Measurements from ENCODE around the gene CACHD1. TPM values are rescaled to one million over a fixed set of nuclear protein-coding genes. Genes with fewer than 3 reads are reported as not detected.

The CACHD1 gene
- total RNA-seq, 1 experiment from 2014 or later: 16.6 TPM

DNA sequence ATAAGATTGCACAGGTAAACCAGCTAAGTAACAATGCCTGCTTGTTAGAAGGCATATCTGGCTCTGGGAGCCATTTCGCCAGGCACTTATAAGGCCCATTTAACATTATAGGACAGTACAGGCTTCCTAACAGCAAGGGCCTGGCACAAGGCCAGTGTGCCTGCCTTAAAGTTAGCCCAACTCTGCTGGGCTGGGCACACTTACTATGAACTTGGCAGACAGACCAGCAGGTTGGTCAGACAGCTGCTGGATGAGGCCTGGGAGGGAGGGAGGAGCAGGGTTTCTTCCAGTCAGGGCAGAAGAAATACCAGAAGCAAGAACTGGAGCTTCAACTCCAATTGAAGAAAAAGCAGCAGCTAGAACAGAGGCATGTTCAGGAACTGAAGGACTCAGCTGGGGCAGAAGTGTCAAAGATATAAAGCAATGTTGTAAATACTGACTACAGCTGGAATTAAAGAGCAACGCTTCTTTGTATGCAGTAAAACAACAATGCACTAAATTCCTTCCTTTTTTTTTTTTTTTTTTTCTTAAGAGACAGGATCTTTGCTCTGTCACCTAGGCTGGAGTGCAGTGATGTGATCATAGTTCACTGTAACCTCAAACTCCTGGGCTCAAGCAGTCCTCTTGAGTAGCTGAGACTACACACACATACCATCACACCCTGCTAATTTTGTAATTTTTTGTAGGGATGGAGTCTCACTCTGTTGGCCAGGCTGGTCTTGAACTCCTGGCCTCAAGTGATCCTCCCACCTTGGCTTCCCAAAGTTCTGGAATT, 4.9 kb downstream of the CACHD1 start:
- Mint-ChIP-seq H3K4me1 (ENCODE audit: low read depth, unreplicated experiment) (peaks cover 8% of the 10 kb centered on the region), H3K27ac (ENCODE audit: unreplicated experiment) (no peak overlapping the region), H3K27me3 (ENCODE audit: insufficient read depth, unreplicated experiment) (no peaks in the 10 kb centered on the region), H3K4me3 (ENCODE audit: unreplicated experiment) (no peak overlapping the region), H3K9me3 (ENCODE audit: unreplicated experiment) (no peaks in the 10 kb centered on the region), H3K36me3 (ENCODE audit: insufficient read depth, unreplicated experiment) (peaks cover 10% of the 10 kb centered on the region)
- TF ChIP-seq, protein P1, sequence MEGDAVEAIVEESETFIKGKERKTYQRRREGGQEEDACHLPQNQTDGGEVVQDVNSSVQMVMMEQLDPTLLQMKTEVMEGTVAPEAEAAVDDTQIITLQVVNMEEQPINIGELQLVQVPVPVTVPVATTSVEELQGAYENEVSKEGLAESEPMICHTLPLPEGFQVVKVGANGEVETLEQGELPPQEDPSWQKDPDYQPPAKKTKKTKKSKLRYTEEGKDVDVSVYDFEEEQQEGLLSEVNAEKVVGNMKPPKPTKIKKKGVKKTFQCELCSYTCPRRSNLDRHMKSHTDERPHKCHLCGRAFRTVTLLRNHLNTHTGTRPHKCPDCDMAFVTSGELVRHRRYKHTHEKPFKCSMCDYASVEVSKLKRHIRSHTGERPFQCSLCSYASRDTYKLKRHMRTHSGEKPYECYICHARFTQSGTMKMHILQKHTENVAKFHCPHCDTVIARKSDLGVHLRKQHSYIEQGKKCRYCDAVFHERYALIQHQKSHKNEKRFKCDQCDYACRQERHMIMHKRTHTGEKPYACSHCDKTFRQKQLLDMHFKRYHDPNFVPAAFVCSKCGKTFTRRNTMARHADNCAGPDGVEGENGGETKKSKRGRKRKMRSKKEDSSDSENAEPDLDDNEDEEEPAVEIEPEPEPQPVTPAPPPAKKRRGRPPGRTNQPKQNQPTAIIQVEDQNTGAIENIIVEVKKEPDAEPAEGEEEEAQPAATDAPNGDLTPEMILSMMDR (IDR thresholded peaks at IDR 0.05; ENCODE audit: insufficient read depth in 1 of 2, low read depth in 1 of 2, low read length in 1 of 2, severe bottlenecking in 1 of 2, unreplicated experiment in 1 of 2): no peak
- Histone ChIP-seq H3K36me3 (ENCODE audit: control insufficient read depth, insufficient read depth, low read length) (no peaks in the 10 kb centered on the region), H3K4me3 (ENCODE audit: low read depth, low read length) (no peak overlapping the region), H3K9me3 (no peaks in the 10 kb centered on the region), H3K4me1 (0 out of 2 replicates have a peak, but pooled peaks cover 8% of the 10 kb centered on the region), H3K27me3 (replicated peaks; ENCODE audit: control insufficient read depth, insufficient read depth, low read length) (no peaks in the 10 kb centered on the region)
- ChIA-PET POLR2A (no interaction called here), CTCF (no interaction called here)
- BruUV-seq (replicated peaks): no TSS peak
- DNase-seq: no peak
- intact Hi-C loops (cut with micrococcal nuclease; ENCODE audit: unreplicated experiment): no loop called here

- intact Hi-C loops (cut with micrococcal nuclease; ENCODE audit: unreplicated experiment): no loop called here
- H3K36me3 Mint-ChIP-seq (ENCODE audit: insufficient read depth, unreplicated experiment): peaks cover 6% of the 10 kb centered on the region
- no peak overlapping the region for H3K4me3 ChIP-seq (ENCODE audit: low read depth, low read length)
Observed at GRCh38 chr1:64476251-64476952, 6.5 kb downstream of the CACHD1 start.

More at GRCh38 chr1:64476251-64476952, 6.5 kb downstream of the CACHD1 start:
- H3K36me3 ChIP-seq (ENCODE audit: control insufficient read depth, insufficient read depth, low read length): no peaks in the 10 kb centered on the region
- H3K27ac Mint-ChIP-seq (ENCODE audit: unreplicated experiment): peak overlapping the region; percentile 40
- no peaks in the 10 kb centered on the region for H3K27me3 Mint-ChIP-seq (ENCODE audit: insufficient read depth, unreplicated experiment)
- TF ChIP-seq, protein P1 (IDR thresholded peaks at IDR 0.05; ENCODE audit: insufficient read depth in 1 of 2, low read depth in 1 of 2, low read length in 1 of 2, severe bottlenecking in 1 of 2, unreplicated experiment in 1 of 2): no peak
- H3K4me3 Mint-ChIP-seq (ENCODE audit: unreplicated experiment): no peak overlapping the region
- no peak for DNase-seq
- no peaks in the 10 kb centered on the region for H3K9me3 ChIP-seq
- H3K9me3 Mint-ChIP-seq (ENCODE audit: unreplicated experiment): no peaks in the 10 kb centered on the region
- ChIA-PET POLR2A (no interaction called here), CTCF (no interaction called here)
- BruUV-seq (replicated peaks): no TSS peak
- 0 out of 2 replicates have a peak, but pooled peaks cover 8% of the 10 kb centered on the region for H3K4me1 ChIP-seq
- H3K27me3 ChIP-seq (replicated peaks; ENCODE audit: control insufficient read depth, insufficient read depth, low read length): no peaks in the 10 kb centered on the region
- H3K4me1 Mint-ChIP-seq (ENCODE audit: low read depth, unreplicated experiment): peaks cover 8% of the 10 kb centered on the region
